HG02870 (cell line): Measurements from ENCODE around the gene FOXN4.
"Not testable (repeated sequence)": the region's sequence is repeated elsewhere in the genome, so short reads cannot be mapped to it uniquely, and the experiment has no call there.

ENCODE experiments used
- ATAC-seq: cut with Tn5 transposase; IDR thresholded peaks from one replicate; pipeline ENCODE4 v1.9.1; 2021; ENCODE audit warnings: mild to moderate bottlenecking, moderate library complexity; ENCODE audit not compliant: unreplicated experiment

FOXN4 gene

GRCh38 chr12:109308534-109309380 is at the start of gene FOXN4:
Gene FOXN4 (minus strand): TSS chr12:109309284. CDS start chr12:109308321, 963 bp downstream.
- no peak for ATAC-seq

- peak; percentile 96 for ATAC-seq
Measured at GRCh38 chr12:109358154-109358869, 49.2 kb upstream of the FOXN4 start.

DNA sequence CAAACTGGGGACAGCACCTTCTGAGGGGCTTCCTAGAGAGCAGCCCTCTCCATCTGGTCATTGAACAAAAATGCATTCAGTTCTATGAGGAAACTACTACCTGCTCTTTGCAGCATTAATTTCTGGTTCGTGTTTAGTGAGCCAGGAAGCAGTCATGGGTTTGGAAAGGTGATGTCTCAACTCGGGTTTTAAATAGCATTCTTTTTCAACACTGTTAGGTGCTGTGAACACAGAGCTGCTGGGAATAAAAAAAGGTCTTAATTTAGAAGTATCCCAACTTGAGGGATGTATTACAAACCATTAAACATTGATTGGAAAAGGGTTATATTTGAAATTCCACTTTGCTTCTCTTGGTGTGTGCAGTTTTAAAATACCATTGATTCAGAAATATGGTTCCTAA is 47.9 kb upstream of the FOXN4 start:
- no peak for ATAC-seq

DNA sequence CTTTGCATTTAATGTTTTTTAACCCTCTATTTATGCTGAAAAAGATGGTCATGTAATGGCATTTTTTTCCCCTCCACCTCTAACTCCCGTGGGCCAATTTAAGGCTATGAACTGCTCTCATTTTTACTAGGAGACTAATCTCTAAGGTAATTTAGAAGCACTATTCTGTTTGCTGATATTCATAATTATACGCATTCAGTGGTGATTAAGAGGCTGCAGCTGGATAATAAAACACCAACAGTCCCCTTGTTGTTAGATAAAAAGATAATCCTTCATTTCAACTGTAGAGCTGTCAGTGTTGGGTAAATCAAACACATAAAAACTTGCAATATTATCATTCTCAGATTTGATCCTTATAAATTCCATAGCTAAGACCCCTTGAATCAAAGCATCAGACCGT is 47.5 kb upstream of the FOXN4 start:
- ATAC-seq, result no peak

GRCh38 chr12:109352184-109352583 is 43.1 kb upstream of the FOXN4 start:
- no peak for ATAC-seq

DNA sequence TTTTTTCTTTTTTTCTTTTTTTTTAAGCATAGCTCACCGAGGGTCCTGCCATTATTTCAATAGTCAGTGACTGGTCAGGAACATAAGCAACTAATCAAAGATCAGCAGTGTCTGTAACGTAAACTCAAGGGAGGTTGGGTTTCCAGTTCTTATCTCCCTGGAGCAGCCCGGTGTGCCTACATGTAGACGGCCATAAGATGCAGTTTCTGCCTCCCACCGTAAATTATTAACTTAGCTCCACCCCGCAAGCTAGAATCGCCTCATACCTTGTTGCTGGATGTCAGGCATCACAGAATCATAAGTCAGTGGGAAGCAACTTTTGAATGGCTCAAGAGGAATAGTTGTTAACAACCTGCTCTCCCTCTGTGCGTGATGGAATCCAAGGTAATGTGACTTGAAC is 38.5 kb upstream of the FOXN4 start, which contains the start of gene MYO1H:
TSS of gene MYO1H (plus strand) at position 312 of the 400 bp plus-strand sequence. CDS start at position 373, 61 bp downstream.
- ATAC-seq, result no peak

DNA sequence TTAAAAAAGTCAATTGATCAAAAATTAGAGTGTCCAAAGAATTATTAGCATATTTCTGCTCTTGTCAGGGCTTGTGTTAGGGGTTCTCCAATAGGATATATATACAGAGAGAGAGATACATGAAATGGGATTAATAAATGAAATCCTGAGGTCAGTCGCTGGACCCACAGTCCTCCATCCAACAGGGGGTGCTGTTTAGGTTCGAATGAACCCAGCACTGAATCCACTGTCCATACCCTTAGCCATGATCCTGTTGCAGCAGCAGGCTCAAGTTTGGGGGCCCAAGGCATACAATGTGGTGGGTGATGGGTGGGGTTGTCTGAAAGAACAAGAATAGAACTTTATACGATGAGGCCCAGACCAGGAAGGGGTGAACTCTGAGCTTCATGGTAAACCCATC is 37.8 kb upstream of the FOXN4 start:
- no peak for ATAC-seq

DNA sequence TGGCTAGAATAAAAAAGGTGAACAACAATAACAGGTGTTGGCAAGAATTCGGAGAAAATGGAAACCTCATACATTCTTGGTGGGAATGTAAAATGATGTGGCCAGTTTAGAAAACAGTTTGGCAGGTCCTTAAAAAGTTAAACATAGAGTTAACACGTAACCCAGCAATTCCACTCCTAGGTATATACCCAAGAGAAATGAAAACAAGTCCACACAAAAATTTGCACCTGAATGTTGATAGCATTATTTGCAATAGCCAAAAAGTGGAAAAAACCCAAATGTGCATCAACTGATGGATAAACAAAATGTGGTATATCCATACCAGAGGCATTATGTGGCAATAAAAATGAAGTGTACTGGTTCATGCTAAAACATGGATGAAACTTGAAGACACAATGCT is 36.3 kb upstream of the FOXN4 start:
- ATAC-seq, result no peak

GRCh38 chr12:109343677-109344076 is 34.6 kb upstream of the FOXN4 start:
- ATAC-seq, result no peak

DNA sequence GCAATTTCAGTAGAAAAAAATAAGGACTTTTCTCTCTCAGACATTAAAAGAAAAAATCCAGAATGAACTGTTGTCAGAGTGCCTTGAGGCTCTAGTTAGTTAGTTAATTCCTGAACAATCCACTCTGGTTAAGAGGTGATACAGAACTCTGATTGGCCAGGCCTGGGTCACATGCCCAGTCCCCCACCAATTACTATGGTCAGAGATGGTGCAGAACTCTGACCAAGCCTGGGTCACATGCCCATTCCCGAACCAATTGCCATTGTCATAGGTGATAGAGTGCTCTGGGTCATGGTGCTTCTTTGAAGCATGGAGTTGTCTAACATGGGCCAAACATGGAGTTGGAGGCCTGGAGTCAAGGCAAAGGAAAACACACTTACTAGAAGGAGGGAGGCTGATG is 27.5 kb upstream of the FOXN4 start:
- ATAC-seq, result no peak

DNA sequence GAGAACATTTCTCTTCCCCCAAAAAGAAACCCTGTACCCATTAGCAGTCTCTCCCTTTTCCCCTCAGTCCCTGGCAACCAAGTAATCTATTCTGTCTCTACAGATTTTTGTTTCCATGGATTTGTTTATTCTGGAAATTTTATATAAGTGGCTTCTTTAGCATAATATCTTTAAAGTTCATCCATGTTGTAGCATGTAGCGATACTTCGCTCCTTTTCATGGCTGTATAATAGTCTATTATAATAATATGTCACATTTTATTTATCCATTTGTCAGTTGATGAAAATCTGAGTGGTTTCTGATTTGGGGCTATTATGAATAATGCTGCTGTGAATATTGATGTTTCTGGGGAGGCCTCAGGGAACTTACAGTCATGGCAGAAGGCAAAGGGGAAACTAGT is 25.8 kb upstream of the FOXN4 start:
- no peak for ATAC-seq

DNA sequence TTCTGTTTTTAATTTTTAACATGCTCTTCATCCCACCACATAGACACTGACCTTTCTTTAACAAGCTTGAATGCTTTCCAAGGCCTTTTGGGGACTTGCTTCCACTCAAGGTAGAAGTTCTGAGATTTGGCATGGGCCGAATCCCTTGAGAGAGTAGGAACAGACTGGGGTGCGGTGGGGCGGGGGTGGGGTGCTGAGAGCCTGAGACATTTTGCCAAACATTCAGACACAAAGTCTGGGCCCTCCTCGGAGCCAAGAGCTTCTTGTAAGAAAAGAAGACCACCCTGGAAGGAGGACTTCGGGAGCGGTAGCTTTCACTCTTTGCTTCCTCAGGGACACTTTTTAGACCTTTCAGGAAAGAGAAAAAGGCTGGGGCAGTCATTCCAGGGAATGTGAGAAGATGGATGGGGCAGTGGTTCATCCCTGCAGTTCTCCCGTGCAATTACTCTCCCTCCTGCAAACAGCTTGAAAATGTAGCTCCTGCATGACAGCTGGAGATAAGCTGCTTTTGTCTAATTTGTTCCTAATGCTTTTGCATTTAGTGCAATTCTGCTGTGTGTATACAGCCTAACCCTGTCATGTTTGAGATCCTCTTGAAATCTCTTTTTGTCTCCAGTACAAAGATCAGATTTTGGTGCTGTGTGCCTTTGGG is 22.3 kb upstream of the FOXN4 start:
- no peak for ATAC-seq

DNA sequence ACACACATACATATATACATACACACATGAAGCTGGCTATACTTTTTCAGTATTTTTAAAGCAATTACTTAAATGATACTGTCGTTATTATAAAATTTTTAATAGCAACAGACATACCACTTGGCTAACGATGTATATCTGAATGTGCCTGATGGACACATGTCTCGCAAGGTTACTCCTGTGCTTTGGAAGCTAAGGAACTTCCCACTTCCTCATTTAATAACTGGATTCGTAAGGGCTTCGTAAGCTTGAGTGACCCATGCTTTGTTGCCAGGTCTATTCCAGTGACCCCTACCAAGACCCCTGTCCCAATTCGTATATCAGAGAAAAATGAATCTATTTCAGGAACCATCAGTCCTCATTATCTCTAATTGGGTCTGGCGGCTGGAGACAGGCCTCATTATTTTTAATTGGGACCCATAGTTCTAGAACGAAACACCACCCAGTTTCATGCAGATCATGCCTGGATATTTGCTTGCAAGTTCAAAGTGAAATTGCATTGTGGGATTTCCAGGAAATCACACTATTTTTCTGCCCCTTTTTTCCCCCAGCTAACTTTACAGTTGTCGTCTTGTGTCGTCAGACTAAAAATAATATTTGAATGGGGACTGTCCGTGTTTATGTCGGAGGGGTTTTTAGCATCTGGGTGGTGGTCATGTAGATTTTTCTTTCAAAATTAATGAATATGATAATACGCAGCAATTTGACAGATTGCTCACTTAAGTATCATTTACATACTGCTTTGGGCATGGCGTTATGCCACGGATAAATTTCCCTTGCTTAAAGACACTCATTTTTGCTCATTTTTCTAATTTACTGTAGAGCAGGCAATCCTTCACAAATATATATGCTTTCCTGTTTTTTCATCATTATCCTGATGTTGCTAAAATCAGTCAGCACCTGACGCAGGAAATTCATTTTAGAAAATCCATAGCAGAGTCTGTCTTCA is 21.5 kb upstream of the FOXN4 start:
- ATAC-seq, result no peak

GRCh38 chr12:109329686-109330085 is 20.6 kb upstream of the FOXN4 start:
- no peak for ATAC-seq

DNA sequence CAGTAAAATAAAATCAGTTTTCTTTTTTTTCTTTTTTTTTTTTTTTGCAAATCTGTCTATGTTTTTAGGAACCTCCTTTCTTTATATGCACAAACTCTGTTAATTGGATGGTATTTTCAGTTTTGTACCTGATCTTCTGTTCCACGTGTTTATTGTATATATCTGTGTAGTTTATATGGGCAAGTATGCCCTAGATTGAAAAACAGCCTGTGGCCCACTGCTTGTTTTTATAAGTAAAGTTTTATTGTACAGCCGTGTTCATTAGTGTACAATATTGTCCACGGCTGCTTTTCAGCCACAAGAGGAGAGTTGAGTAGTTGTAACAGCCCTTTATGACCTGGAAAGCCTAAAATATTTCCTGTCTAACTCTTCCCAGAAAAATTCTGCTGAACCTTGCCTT is 19.9 kb upstream of the FOXN4 start:
- ATAC-seq, result no peak

DNA sequence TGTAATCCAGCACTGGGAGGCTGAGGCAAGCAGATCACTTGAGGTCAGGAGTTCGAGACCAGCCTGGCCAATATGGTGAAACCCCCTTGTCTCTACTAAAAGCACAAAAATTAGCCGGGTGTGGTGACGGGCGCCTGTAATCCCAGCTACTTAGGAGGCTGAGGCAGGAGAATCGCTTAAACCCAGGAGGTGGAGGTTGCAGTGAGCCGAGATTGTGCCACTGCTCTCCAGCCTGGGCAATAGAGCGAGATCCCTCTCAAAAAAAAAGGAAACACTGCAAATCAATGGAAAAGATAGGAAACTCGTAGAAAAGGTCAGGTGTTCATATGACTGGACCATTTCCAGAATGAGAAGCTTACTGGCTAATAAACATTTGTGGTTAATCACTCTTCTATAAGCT is 12.2 kb upstream of the FOXN4 start:
- not testable (repeated sequence) for ATAC-seq

- no peak for ATAC-seq
Measured at GRCh38 chr12:109310247-109311125, 1.4 kb upstream of the FOXN4 start.

GRCh38 chr12:109309381-109310246 is 530 bp upstream of the FOXN4 start:
- no peak for ATAC-seq

DNA sequence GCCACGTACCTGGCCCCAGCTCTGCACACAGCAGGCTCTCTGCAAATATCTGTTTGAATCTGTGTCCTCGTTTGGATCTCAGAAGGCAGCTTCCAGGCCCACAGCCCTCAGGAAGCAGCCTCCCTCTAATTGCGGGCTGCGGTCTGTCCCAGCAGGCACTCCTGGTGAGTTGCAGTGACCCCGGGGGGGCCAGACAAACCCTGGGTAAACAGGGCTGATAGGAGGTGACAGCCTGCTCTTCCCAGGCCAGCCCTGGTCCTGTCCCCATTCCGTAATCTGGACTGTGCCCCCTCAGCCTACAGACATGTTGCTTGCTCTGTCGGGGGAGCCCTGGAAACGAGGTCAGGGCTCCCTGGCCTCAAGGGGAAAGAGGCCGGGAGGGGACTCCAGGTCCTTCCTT is 2.0 kb downstream of the FOXN4 start:
- ATAC-seq, result no peak
